IPS-NIHi7 (cell line): Measurements from ENCODE around the gene CDCP1.

Source experiments
- DNase-seq: peaks from one replicate; pipeline ENCODE4 v3.0.0; 2012; ENCODE audit warnings: mixed read lengths; ENCODE audit errors: extremely low spot score

Gene CDCP1

GRCh38 chr3:45113625-45114050, 32.5 kb downstream of the CDCP1 start:
- DNase-seq: no peak

GRCh38 chr3:45112939-45113338, 33.2 kb downstream of the CDCP1 start:
- DNase-seq: no peak

- DNase-seq: no peak
These were observed 35.7 kb downstream of the CDCP1 start for GRCh38 chr3:45110509-45110833.

DNA sequence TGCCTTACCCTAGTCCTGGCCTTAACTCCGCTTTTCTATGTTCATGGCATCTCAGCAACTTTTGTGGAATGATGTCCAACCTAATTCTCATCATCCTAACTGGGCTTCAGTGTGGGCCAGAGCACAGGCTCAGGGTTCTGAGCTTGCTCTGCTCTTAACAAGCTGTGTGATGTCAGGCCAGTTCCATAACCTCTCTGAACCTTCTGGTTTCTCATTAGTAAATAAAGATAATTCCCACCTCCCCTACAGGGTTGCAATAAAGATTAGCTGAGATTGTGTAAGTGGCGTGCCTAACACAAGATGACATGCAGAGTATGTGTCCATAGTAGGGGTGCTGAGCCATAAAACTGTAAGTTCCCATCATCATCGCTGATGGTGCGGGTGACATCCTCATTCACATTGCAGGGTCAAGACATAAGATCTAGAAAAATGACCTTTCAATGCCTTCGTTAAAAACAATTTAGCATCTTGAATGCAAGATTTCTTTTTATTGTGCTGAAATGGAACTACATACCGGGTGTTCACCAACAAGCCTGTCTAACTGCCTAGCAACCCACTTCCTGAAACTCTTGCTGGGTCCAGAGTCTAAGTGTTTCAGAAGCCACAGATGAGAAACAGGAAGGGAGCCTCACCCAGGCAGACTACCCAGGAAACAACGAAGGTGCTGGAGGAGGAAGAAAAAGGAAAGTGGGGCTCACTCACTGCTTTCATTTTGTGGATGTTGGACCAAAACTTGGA, 36.2 kb downstream of the CDCP1 start:
- no peak for DNase-seq

- DNase-seq: no peak
These were observed 39.3 kb downstream of the CDCP1 start for GRCh38 chr3:45106874-45107273.

DNA sequence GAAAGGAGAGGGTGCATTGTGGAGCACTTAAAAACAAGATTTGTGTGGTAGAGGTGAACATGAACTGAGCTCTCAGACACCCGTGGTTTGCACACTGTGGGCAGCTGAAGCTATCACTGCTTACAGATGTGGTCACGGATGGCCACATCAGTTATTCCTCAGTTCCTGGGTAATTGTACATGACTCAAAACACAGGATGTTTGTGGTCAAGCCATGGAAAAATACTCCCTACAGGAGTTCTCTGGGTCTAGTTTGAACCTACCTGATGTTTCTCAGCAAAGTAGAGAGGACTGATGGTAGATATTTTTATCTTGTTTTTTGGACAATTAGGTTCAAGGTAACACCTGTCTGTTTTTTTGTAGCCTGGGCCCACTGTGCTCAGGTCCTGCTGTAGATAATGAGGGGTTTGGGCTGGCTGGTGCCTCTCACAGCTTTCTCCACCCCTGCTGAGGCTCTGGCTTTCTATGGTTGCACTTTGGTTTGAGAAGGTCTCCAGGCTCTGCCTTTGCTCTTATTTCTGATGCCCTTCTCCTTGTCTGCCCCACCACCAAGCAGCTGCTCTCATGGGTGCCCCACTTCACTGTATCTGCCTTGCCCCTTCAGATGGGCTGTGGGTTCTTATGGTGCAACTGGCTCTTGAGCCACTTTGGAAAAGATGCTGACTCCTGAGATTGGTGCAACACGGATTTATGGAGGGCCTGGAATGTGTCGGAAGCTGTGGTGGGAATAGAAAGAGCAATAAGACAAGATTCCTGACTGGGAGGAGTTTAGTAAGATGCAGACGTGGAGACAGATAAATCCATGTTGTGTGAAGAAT, 40.1 kb downstream of the CDCP1 start:
- no peak for DNase-seq

DNA sequence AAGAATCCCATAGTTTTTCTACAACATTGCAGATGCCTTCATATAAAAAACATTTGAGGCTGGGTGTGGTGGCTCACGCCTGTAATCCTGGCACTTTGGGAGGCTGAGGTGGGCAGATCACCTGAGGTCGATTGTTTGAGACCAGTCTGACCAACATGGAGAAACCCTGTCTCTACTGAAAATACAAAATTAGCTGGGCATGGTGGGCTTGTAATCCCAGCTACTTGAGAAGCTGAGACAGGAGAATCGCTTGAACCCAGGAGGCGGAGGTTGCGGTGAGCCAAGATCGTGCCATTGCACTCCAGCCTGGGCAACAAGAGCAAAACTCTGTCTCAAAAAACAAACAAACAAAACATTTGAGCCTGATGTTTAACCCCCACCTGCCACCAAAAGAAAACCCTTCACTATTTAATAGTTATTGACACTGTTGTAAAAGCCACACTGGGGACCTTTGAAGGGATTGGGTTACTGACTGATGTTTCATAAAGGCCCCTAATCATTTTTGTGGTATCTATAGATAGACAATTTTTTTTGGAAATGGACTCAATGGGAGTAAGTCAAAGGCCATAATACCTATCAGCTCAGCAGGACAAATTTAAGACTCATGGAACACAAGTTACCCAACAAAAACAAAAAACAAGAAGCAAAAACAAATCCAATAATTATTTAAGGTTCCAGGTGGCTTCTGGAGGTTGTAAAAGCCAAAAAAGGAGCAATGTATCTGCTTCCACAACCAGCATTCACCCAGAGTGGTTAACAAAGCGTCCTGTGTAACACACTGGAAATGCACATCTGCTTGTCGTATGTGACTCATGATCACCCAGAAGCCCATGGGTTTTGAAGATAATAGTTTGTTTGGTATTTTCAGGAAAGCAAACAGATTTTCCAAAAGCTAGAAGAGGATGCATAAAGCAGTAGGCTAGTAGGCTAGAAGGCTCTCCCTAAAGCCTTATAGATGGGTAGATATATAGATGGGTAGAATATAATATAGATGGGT, 41.2 kb downstream of the CDCP1 start:
- DNase-seq: no peak

DNA sequence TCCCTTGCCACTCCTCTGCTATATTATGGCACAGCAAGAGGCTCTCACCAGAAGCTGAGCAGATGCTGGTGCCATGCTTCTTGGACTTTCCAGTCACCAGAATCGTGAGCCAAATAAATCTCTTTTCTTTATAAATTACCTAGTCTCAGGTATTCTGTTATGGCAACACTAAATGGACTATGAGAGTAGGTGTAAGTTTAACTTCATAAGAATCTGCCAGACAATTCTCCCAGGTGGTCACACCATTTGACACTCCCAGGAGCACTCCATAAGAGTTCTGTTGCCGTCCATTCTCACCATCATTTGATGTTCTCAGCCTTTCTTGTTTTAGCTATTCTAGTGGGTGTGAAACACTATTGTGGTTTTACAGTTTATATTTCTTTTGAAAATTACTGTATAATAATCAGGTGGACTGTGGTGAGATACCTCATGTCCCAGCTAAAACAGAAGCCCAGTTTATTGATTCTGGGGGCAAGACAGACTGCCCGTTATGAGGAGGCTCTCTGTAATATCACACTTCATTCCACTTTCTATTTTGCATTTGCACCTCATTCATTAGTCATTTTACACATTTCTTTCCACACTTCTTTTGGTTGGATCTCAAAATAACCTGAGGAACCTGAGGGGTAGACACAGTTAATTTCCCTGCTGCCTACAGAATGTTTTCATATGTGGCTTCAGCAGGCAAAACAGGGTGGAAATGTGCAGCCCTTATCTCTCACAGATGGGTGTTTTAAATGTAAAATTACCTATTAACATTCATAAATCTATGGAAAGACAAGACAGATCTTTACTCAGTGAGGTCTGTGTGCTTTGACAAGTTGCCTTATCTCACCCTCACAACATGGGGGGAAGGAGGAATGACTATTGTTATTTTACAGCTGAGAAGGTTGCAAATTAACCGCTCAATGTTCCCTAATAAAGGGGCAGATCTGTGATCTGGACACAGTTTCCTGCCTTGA, 42.1 kb downstream of the CDCP1 start:
- DNase-seq: no peak

DNA sequence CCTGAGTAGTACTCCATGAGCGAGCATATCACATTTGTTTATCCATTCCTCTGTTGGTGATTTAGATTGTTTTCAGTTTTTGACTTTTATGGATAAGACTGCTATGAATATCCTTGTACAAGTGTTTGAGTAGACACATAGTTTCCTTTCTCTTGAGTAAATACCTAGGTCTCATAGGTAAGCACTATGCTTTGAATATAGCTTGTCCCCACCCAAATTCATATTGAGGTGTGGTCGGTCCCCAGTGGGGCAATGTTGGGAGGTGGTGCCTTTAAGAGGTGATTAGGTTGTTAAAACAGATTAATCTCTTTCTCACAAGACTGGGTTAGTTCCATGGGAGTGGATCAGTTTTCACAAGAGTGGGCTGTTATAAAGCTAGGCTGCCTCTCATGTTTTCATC, 42.8 kb downstream of the CDCP1 start:
- DNase-seq: no peak

- DNase-seq: no peak
These were observed 45.2 kb downstream of the CDCP1 start for GRCh38 chr3:45100981-45101407.

GRCh38 chr3:45098310-45098709, 47.9 kb downstream of the CDCP1 start:
- no peak for DNase-seq

- DNase-seq: no peak
These were observed 48.8 kb downstream of the CDCP1 start for GRCh38 chr3:45097296-45097883.

GRCh38 chr3:45095916-45096526, 50.2 kb downstream of the CDCP1 start:
- DNase-seq: no peak

- no peak for DNase-seq
These were observed 53.0 kb downstream of the CDCP1 start for GRCh38 chr3:45093176-45093575.

DNA sequence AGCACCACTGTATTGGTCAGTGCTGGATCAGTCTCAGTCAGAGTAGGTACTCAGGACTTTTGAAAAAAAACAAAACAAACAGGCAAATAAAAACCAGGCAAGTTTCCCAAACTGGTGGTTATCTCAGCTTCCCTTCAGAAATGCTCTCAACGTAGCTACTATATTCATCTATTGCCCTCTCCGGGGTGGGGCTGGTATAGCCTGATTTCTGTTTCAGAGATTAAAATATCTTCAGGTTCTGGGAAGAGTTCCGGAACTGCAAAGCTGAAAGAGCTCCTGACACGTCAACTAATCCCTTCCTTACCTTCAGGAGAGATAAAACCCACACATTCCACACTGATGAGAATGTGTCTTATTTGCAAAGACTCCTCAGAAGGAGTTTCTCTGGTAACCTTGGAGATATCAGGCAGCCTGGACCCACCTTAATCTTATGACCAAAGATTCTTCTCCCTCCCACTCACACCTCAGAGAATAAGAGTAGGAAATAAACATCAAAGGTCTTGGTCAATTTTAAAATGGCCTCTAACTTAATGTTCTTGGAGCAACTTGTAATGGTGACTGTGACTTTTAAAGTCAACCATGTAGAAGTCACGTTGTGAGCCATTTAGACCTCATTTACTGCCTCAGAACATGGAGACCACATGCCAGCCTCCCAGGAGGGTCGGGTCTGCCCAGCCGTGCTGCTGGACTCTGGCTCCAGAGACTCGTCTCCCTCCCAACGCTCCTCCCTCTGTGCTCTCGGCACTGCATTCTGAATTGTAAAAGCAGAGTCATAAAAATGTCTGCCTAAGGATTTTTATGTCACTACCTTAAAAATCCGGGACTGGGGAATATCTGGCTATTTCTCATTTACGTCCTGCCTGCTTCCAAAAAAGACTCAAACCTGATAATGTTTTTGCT, 53.8 kb downstream of the CDCP1 start:
- peak; percentile 42 for DNase-seq

- no peak for DNase-seq
These were observed 55.3 kb downstream of the CDCP1 start for GRCh38 chr3:45090855-45091254.

DNA sequence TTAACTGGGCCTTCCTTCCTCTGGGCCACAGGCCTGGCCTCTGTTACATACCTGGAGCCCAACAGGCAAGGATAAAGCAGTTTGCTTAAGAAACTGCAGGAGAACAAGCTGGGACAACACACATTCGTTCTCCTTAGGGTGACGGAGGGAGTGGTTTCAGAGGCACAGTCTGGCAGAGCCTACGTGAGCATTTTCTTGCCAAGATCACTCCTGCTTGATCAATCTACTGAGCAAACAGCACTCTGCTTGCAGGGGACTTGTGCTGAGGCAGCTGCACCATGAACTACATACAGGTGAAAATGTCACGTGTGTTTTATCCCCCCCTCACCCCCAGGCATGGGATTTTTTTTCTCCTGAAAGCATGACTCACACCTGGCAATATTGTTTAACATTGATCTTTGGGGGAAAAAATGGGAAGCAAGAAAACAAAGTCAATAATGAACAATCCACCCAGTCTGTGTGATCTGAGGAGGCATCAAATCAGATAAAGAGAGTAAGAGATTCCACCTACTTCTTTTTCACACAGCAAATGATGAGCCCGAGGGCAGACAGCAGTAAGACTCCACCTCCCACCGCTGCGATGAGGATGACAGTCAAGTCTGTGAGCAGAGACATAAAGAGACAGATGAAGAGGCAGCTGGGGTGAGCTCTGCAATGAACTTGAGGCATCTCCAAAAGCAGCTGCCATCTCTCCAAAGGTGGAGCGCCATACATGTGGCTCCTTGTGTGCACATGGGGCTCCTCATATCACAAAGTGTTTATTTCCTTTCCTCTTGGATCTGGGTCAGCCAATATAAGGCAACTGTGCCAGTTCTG, 57.4 kb downstream of the CDCP1 start:
- no peak for DNase-seq

DNA sequence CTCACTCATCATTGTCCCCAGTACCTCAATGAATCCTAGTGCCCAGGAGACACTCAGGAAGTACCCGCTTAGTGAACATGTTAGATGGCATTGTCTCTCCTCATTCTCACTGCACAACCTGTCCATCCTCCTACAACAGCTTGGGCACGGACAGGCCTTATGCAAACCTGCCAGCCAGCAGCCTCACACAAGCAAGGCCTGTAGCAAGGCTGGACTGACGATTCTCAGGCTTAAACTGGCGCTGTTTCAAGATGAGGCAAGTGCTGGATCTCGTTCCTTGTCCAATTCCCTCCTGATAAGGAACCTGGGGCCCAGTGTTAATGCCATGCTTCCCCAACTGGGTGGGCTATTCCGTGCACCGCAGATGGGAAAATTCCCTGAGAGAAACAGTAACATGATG, 59.0 kb downstream of the CDCP1 start:
- no peak for DNase-seq
